Choroid plexus epithelial cell (primary cell): ENCODE measurements around the gene HNRNPA0.

Experiments
- DNase-seq: peaks from one replicate; pipeline ENCODE4 v3.0.0-alpha.2; 2010; ENCODE audit warnings: low read depth
- H3K4me3 ChIP-seq: 2 replicates; pipeline ENCODE4 v1.5.1; 2011; ENCODE audit warnings: low read depth, mild to moderate bottlenecking, control low read depth, low read length, moderate library complexity
- TF ChIP-seq, protein P1 (sequence below): conservative IDR thresholded peaks from 2 replicates; pipeline ENCODE4 v1.5.1; 2011; ENCODE audit warnings: low read depth, mild to moderate bottlenecking, control low read depth, inconsistent platforms, low read length, moderate library complexity

The HNRNPA0 gene

GRCh38 chr5:137741718-137742117 lies 12.4 kb downstream of the HNRNPA0 start:
- DNase-seq, result no peak
- TF ChIP-seq, protein P1, sequence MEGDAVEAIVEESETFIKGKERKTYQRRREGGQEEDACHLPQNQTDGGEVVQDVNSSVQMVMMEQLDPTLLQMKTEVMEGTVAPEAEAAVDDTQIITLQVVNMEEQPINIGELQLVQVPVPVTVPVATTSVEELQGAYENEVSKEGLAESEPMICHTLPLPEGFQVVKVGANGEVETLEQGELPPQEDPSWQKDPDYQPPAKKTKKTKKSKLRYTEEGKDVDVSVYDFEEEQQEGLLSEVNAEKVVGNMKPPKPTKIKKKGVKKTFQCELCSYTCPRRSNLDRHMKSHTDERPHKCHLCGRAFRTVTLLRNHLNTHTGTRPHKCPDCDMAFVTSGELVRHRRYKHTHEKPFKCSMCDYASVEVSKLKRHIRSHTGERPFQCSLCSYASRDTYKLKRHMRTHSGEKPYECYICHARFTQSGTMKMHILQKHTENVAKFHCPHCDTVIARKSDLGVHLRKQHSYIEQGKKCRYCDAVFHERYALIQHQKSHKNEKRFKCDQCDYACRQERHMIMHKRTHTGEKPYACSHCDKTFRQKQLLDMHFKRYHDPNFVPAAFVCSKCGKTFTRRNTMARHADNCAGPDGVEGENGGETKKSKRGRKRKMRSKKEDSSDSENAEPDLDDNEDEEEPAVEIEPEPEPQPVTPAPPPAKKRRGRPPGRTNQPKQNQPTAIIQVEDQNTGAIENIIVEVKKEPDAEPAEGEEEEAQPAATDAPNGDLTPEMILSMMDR, result no peak
- H3K4me3 ChIP-seq, result no peak overlapping the region

DNA sequence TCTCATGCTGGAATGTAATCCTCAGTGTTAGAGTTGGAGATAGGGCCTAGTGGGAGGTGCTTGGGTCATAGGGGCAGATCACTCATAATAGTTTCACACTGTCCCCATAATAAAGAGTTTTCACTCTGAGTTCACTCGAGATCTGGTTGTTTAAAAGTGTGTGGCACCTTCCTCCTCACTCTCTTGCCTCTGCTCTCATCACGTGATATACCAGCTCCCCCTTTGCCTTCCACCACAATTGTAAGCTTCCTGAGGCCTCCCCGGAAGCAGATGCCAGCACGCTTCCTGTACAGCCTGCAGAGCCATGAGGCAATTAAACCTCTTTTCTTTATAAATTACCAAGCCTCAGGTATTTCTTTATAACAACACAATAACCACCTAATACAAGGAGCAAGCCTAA lies 14.4 kb downstream of the HNRNPA0 start:
- TF ChIP-seq, protein P1, result no peak
- H3K4me3 ChIP-seq, result no peak overlapping the region
- DNase-seq, result no peak

GRCh38 chr5:137738947-137739346 lies 15.2 kb downstream of the HNRNPA0 start:
- TF ChIP-seq, protein P1, result no peak
- no peak overlapping the region for H3K4me3 ChIP-seq
- DNase-seq, result no peak

DNA sequence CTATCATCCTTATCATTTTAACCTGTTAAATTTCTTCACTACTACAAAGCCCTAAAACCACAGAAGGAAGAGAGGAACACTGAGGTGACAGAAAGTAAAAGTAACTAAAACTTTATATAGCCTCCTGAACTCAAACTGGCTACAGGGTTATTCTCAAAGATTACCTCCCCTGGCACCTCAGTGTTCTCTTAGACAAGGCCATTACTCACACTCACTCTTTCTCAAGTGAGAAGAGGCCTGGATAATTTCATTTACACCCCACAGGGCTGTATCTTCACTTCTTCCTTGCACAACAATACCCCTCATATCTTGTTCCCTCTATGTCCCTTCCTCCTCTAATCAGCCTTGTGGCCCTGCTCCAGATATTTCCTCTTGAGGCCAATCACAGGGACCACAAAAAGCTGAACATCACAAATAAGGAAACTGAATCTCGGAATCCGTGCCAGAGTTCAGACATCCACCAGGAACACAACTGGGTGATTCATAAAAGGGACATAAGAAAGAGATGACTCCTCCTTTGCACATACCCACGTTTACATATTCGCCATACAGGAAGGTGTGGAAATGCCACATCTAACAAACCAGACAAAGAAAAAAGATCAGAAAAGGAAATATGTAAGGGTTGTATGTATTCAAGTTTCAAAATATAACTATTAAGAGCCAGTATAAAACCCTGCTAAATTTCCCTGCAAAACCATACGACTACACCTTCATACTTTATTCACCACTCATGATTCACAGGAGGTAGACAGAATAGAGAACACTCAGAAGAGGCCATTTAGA lies 16.6 kb downstream of the HNRNPA0 start:
- DNase-seq, result peak; percentile 54
- TF ChIP-seq, protein P1, result no peak
- no peak overlapping the region for H3K4me3 ChIP-seq

- no peak for DNase-seq
- no peak overlapping the region for H3K4me3 ChIP-seq
- TF ChIP-seq, protein P1, result no peak
Measured at GRCh38 chr5:137736496-137736895, 17.7 kb downstream of the HNRNPA0 start.

DNA sequence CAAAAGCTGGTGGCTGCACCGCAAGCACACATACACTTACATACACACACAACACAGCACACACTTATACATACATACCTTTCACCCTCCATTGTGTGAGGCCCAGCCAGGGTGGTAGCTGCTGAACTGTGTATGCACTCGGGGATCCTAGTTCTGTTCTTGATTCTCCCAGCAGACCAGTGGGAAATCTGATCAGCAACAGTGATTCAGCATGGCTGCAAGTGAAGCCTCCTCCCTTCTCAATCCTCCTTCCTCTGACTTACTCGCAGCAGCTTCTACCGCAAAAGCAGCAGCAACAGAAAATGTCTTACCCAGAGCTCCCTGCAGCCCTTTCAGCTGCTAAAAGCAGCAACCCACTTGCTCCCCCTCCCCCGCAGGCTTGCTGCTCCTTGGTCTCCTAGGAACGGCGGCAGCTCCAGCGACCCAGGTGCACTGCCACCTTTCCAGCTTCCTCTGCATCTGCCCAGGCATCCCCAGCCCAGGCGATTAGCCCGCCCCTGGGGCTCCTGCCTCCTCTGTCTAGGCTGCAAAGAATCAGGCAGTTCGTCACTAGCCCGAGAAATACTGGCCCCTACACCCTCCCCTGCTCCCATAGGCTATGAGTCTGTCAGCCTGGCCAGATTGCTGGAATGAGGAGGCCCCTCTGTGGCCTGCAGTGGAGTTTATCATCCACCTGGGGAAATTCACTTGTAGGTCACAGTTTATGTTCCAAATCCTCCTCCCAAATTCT lies 18.4 kb downstream of the HNRNPA0 start, which contains the start of gene KLHL3:
Gene KLHL3, minus strand, starts transcription at position 535 of the 730 bp plus-strand sequence. Its CDS starts 443 bp downstream, at position 92.
- TF ChIP-seq, protein P1, result peak; percentile 36
- peak within 1 kb of the TSS; percentile 59 for H3K4me3 ChIP-seq
- peak; percentile 58 for DNase-seq
